Measurements from ENCODE around the gene KCNT2. TPM values are rescaled to one million over a fixed set of nuclear protein-coding genes. Genes with fewer than 3 reads are reported as not detected.

Gene KCNT2
- total and polyA plus RNA-seq, 7 donors, result 0.64 to 3.1 (median 1.8) TPM

- 91 to 95% methylated on average over 1 of the region's 1 CpG for WGBS, 2 donors
- Histone ChIP-seq H3K9me3 (no peaks in the 10 kb centered on the region), H3K4me3 (no peak overlapping the region), H3K4me1 (no peaks in the 10 kb centered on the region), H3K27ac (no peak overlapping the region), H3K36me3 (no peaks in the 10 kb centered on the region), H3K27me3 (no peaks in the 10 kb centered on the region)
- DNase-seq, result no peak
- TF ChIP-seq EP300 (IDR thresholded peaks at IDR 0.05) (no peak), CTCF (IDR thresholded peaks at IDR 0.05) (no peak), POLR2A (IDR thresholded peaks at IDR 0.05) (no peak), POLR2AphosphoS5 (IDR thresholded peaks at IDR 0.05) (no peak)
- intact Hi-C loops (cut with DNase I), result no loop called here
Measured at GRCh38 chr1:196357913-196358312, 250.3 kb downstream of the KCNT2 start.

- no peaks in the 10 kb centered on the region for H3K9me3 ChIP-seq
- H3K4me1 ChIP-seq, result no peaks in the 10 kb centered on the region
- TF ChIP-seq CTCF (IDR thresholded peaks at IDR 0.05) (peak in 2 of 4 experiments; percentile 20 to 47), POLR2A (IDR thresholded peaks at IDR 0.05) (no peak), POLR2AphosphoS5 (IDR thresholded peaks at IDR 0.05) (no peak), EP300 (IDR thresholded peaks at IDR 0.05) (no peak)
- H3K4me3 ChIP-seq, result no peak overlapping the region
- H3K36me3 ChIP-seq, result no peaks in the 10 kb centered on the region
- no peaks in the 10 kb centered on the region for H3K27me3 ChIP-seq
- H3K27ac ChIP-seq, result no peak overlapping the region
- 21 to 77% methylated on average over 3 of the region's 3 CpGs for WGBS, 2 donors
- no peak for DNase-seq
- intact Hi-C loops (cut with DNase I), result no loop called here
Measured at GRCh38 chr1:196355206-196355786, 252.9 kb downstream of the KCNT2 start.

- Histone ChIP-seq H3K36me3 (no peaks in the 10 kb centered on the region), H3K27ac (no peak overlapping the region), H3K27me3 (no peaks in the 10 kb centered on the region), H3K4me3 (no peak overlapping the region), H3K4me1 (no peaks in the 10 kb centered on the region), H3K9me3 (no peaks in the 10 kb centered on the region)
- 37 to 79% methylated on average over 2 of the region's 2 CpGs for WGBS, 2 donors
- DNase-seq, result no peak
- intact Hi-C loops (cut with DNase I), result no loop called here
- TF ChIP-seq POLR2AphosphoS5 (IDR thresholded peaks at IDR 0.05) (no peak), EP300 (IDR thresholded peaks at IDR 0.05) (no peak), CTCF (IDR thresholded peaks at IDR 0.05) (no peak), POLR2A (IDR thresholded peaks at IDR 0.05) (no peak)
Measured at GRCh38 chr1:196344453-196344852, 263.8 kb downstream of the KCNT2 start.

- no peak for TF ChIP-seq EP300 (IDR thresholded peaks at IDR 0.05)
- TF ChIP-seq CTCF (IDR thresholded peaks at IDR 0.05), result no peak
- TF ChIP-seq POLR2AphosphoS5 (IDR thresholded peaks at IDR 0.05), result no peak
- TF ChIP-seq POLR2A (IDR thresholded peaks at IDR 0.05), result no peak
- 43 to 74% methylated on average over 1 of the region's 1 CpG for WGBS, 2 donors
- Histone ChIP-seq H3K36me3 (no peaks in the 10 kb centered on the region), H3K27ac (no peak overlapping the region), H3K4me3 (no peak overlapping the region), H3K9me3 (no peaks in the 10 kb centered on the region), H3K27me3 (no peaks in the 10 kb centered on the region), H3K4me1 (no peaks in the 10 kb centered on the region)
- DNase-seq, result no peak
- intact Hi-C loops (cut with DNase I), result no loop called here
Measured at GRCh38 chr1:196324345-196324744, 283.9 kb downstream of the KCNT2 start.

GRCh38 chr1:196323869-196324268, 284.4 kb downstream of the KCNT2 start:
- Histone ChIP-seq H3K36me3 (no peaks in the 10 kb centered on the region), H3K27me3 (no peaks in the 10 kb centered on the region), H3K9me3 (no peaks in the 10 kb centered on the region), H3K4me1 (no peaks in the 10 kb centered on the region), H3K27ac (no peak overlapping the region), H3K4me3 (no peak overlapping the region)
- no peak for DNase-seq
- no peak for TF ChIP-seq POLR2A (IDR thresholded peaks at IDR 0.05)
- TF ChIP-seq CTCF (IDR thresholded peaks at IDR 0.05), result no peak
- TF ChIP-seq POLR2AphosphoS5 (IDR thresholded peaks at IDR 0.05), result no peak
- no peak for TF ChIP-seq EP300 (IDR thresholded peaks at IDR 0.05)
- intact Hi-C loops (cut with DNase I), result no loop called here
- WGBS, 2 donors, result 38 to 68% methylated on average over 3 of the region's 3 CpGs

Data from sigmoid colon (tissue), 7 donors.